GM19397 (cell line): ENCODE data around the gene LIPT1.
"Not testable (repeated sequence)": the region's sequence is repeated elsewhere in the genome, so short reads cannot be mapped to it uniquely, and the experiment has no call there.

Experiments
- ATAC-seq: cut with Tn5 transposase; IDR thresholded peaks from one replicate; pipeline ENCODE4 v1.9.1; 2021; ENCODE audit warnings: mild to moderate bottlenecking, moderate library complexity; ENCODE audit not compliant: unreplicated experiment

Gene LIPT1

GRCh38 chr2:99171377-99172140 lies 16.8 kb downstream of the LIPT1 start:
- no peak for ATAC-seq

GRCh38 chr2:99180755-99181623 lies 26.2 kb downstream of the LIPT1 start, which contains the start of the genes MITD1 and MRPL30:
Gene MITD1 (minus strand): TSS chr2:99181058. CDS start chr2:99180981, 77 bp downstream.
Gene MRPL30 (plus strand): TSS chr2:99181184. CDS start chr2:99186204, 5,020 bp downstream.
- peak; percentile 92 for ATAC-seq

- ATAC-seq, result no peak
Observed at GRCh38 chr2:99181624-99182000, 26.8 kb downstream of the LIPT1 start.

DNA sequence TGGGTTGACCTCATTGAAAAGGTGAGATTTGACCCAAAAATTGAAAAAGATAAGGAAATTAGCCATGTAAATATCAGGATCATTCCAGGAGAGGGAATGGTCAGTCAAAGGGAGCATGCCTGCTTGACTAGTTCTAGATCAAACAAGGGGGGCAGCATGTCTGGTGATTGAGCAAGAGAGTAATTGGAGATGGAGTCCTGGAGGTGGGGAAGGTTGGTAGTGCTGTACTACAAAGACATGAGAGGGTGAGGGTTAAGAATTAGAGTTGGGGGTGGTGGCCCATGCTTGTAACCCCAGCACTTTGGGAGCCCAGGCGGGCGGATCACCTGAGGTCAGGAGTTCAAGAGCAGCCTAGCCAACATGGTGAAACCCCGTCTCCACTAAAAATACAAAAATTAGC lies 28.3 kb downstream of the LIPT1 start:
- ATAC-seq, result no peak

DNA sequence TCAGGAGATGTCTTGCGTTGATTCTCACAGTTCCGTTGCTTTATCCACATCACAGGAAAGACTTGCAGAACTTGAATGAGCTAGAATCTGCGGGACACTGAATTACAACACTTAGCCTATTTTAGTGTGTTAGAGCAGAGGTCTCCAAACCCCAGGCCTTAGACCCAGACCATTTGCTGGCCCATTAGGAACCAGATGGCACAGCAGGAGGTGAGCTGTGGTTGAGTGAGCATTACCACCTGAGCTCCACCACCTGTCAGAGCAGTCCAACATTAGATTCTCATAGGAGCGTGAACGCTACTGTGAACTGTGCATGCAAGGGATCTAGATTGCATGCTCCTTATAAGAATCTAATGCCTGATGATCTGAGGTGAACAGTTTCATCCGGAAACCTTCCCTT lies 30.0 kb downstream of the LIPT1 start:
- no peak for ATAC-seq

GRCh38 chr2:99187011-99187410 lies 32.2 kb downstream of the LIPT1 start:
- ATAC-seq, result no peak

- no peak for ATAC-seq
Observed at GRCh38 chr2:99188357-99188756, 33.6 kb downstream of the LIPT1 start.

DNA sequence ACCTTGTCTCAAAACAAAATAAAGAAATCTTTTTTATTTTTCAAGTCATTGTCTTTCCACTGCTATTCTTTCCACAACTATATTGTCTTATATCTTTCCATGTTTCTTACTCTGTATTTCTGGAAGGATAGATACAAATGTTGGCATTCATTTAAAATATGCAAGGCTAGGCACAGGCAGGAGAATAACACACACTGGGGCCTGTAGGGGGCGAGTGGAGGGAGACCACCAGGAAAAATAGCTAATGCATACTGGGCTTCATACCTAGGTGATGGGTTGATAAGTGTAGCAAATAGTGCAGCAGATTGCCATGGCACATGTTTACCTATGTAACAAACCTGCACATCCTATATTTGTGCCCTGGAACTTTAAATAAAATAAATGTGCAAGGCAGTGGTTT lies 35.8 kb downstream of the LIPT1 start:
- ATAC-seq, result no peak

DNA sequence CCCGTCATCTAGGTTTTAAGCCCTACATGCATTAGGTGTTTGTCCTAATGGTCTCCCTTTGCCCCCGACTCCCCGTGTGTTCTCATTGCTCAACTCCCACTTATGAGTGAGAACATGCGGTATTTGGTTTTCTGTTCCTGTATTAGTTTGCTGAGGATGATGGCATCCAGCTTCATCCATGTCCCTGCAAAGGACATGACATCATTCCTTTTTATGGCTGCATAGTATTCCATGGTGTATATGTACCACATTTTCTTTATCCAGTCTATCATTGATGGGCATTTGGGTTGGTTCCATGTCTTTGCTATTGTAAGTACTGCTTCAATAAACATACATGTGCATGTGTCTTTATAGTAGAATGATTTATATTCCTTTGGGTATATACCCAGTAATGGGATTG lies 37.6 kb downstream of the LIPT1 start:
- not testable (repeated sequence) for ATAC-seq

- no peak for ATAC-seq
Observed at GRCh38 chr2:99198103-99198841, 43.5 kb downstream of the LIPT1 start.

- ATAC-seq, result no peak
Observed at GRCh38 chr2:99200076-99200800, 45.5 kb downstream of the LIPT1 start.

- no peak for ATAC-seq
Observed at GRCh38 chr2:99201959-99202678, 47.4 kb downstream of the LIPT1 start.

DNA sequence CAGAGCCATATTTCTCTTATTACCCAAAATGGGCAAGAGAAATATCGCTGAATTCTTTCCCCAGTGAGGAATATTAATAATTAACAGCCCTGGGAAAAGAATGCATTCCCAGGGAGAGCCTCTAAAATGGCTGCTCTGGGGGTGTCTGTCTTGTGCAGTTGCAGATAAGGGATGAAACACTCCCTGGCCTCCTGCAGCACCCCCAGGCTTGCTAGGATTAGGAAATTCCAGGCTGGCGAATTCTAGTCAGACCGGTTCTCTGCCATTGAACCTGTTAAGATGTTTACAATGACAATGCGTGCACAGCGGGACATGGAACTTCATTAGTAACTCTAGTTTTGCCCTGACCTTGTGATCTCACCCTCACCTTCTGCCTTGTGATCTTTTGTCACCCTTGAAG lies 50.7 kb downstream of the LIPT1 start:
- ATAC-seq, result no peak
